Ureter (tissue), 1 donor: Measurements from ENCODE around the gene LIN7C. TPM values are rescaled to one million over a fixed set of nuclear protein-coding genes. Genes with fewer than 3 reads are reported as not detected.

Experiments used
- DNase-seq: peaks from one replicate; pipeline ENCODE4 v3.0.0-alpha.2; 2020; ENCODE audit warnings: low spot score
- total RNA-seq: library from RNA; stranded (reverse); gene quantifications from one replicate; pipeline ENCODE4 v1.2.4, GENCODE V29; 2023
- donor health status: DM: yes; HTN: yes; CAD: no.

LIN7C gene
- total RNA-seq, 1 donor from 2014 or later: 34.9 TPM

GRCh38 chr11:27509908-27510307, 3.3 kb upstream of the LIN7C start:
- DNase-seq: no peak

DNA sequence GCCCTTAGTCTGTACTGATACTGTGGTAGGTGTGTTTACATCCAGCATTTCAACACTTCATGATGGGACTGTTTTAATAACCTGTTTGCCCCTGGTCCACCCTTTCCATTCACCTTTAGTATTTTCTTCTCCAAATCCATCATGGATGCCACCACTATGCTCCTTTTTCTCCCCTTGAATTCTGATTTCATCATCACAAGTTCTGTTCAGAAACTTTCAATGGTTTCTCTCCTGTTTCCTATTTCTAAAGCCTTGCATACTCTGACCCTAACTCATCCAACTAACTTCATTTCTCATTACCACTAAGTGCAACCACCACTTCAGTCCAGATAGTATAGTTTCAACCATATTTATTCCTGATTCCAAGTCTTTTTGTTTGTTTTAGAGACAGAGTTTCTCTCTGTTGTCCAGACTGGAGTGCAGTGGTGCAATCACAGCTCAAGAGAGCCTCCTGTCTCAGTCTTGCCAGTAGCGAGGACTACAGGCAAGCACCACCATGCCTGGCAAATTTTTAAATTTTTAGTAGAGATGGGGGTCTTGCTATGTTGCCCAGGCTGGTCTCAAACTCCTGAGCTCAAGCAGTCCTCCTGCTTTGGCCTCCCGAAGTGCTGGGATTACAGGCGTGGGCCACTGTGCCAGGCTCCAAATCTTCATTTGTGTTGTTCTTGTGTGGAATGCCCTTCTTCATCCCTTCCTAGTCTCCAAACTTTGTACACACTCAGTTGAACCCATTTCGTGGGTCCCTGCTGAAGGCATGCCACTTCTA, 1.2 kb upstream of the LIN7C start:
- DNase-seq: no peak

DNA sequence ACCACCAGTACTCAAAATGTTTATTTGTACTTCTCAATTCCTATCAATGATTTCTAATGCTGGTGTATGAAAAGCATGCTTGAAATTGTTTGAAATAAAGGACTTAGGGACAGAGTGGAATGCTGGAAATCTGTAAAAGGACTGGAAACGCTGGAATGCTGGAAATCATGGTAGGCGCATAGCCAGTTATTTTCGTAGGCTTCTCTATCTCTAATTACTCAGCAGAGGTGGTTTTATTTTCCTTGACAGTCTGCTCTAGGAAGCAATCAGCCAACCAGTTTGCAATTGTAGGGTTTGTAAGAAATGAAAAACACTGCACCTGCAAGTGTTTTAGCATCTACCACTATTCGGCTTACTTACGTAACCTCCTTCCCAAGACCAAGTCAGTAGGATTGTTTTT, 788 bp downstream of the LIN7C start:
- DNase-seq: no peak

DNA sequence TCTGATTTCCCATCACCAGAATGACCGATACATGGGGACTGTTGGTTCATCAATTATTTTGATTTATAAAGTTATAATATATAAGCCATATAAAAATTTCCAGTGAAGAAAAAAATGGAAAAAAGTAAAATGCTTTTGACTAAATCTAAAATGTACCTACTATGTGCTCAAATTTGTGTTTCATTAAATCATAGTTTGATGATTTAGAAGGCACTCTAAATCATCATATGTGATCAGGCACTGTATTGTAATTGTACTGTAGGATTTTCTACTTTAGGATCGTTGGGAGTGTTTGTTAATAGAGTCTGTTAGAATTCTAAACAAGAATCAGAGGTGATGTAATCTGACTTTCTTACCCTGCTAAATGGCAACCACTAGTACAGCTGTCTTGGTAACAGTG, 2.4 kb downstream of the LIN7C start:
- no peak for DNase-seq

- no peak for DNase-seq
Measured at GRCh38 chr11:27501100-27501499, 5.5 kb downstream of the LIN7C start.

GRCh38 chr11:27497911-27498310, 8.7 kb downstream of the LIN7C start:
- DNase-seq: no peak

DNA sequence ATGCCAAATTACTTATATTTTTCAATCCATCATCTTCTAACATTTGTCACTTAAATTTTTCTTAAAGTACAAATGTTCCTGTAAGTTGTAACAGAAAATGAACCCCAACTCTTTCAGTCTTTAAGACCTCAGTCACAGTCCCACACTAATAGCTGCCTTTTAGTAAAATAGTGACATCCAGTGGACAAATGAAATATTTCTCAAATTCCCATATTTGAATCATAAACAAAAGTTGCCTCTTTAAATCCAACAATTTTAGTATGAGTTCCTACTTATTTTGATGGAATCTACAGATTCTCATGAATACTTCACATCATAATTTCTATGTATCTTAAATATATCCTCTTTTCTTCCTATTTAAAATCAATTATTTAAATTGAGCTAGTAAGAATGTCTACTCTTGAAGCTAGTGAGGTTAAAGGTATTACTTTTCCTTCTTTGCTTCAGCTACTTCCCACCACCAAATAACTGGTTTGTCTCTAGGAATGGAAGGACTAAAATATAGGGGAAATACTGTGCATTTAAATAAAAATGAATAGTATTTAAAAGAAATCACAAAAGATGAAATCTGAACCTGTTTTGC, 9.2 kb downstream of the LIN7C start:
- no peak for DNase-seq

DNA sequence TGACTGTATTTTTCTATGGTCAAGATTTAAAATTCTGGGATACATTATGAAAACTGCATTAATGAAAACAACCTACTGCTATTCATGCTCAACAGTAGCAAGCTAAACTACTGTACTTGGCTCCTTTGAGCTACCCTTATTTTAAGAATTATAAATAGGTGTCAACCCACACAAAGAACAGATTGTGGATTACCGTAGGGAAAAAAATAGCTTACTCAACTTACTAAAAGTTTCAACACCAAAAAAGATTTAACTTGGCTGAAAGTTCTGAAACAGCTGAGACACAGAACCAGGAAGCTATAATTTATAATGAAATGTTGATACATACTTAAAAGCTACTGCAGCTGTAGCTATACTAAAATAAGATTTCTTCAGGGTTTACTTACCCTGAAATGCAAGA, 10.1 kb downstream of the LIN7C start:
- no peak for DNase-seq

GRCh38 chr11:27495710-27496300, 10.8 kb downstream of the LIN7C start:
- DNase-seq: no peak

GRCh38 chr11:27489092-27489491, 17.5 kb downstream of the LIN7C start:
- no peak for DNase-seq

GRCh38 chr11:27487706-27488105, 18.9 kb downstream of the LIN7C start:
- DNase-seq: no peak

DNA sequence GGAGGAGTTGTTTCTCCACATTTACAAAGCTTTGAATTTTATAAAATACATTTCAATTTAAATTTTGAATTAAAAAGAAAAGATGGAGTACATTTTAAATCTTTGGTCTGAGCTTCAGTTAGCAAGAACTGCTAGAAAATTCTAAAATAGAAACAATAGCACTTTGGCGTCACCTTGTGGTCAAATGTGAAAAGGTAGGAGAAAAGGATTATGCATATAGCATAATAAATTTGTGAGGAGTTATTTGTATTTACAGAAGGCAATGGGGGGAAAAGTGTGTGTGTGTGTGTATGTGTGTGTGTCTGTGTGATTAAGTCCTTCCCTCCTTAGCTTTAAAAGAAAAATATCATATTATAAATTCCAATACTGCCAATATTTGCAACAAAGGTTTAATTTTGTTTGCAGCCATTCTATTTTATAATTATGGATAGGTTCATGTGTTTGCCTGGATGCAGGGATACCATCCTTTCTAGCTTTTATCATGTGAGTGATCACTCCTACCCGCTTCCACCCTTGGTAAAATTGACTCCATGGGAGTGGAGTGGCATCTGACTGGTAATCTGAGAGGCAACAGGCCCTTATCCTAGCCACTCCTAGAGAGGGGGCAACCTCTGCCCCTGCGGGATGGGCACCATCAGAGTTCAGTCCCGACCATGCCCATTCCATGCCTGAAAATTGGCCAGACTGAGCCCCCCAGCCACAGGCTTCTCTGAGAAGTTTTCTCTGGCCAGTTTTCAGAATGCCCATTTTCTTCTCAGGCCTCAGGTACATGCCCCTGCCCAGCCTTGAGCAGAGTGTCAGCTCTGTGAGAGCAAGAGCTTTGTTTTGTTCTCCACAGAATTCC, 20.4 kb downstream of the LIN7C start:
- peak; percentile 56 for DNase-seq

GRCh38 chr11:27482793-27483192, 23.8 kb downstream of the LIN7C start:
- no peak for DNase-seq

GRCh38 chr11:27481992-27482391, 24.6 kb downstream of the LIN7C start:
- no peak for DNase-seq

- DNase-seq: no peak
Measured at GRCh38 chr11:27477831-27478230, 28.7 kb downstream of the LIN7C start.

DNA sequence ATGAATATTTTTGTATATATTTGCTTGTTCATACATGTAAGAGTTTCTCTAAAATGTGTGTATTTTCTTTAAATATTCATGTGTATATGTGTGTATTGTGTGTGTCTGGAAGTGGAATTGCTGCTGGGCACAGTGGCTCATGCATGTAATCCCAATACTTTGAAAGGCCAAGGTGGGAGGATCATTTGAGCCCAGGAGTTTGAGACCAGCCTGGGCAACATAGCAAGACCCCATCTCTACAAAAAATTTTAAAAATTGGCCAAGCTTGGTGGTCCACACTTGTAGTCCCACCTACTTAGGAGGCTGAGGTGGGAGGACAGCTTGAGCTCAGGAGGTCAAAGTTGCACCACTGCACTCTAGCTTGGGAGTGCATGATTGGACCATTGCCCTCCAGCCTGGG, 29.3 kb downstream of the LIN7C start:
- DNase-seq: no peak

DNA sequence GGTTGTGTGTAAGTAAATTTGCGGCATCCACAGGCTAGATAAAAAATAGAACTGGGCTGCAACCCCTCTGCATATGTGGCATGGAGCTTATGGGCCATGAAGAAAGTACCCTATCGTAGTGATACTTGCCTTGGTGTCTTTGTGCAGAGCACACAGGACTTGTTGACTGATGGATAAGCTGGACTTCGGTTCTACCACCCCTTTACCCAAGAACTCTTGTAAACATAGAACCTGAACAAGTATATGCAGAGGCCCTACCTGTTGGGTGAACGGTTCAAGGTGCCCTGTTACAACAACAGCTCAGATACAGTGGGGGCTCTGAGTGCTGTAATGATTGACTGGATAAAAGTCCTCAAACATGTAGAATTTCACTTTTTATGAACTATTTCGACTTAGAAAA, 30.9 kb downstream of the LIN7C start:
- DNase-seq: no peak

DNA sequence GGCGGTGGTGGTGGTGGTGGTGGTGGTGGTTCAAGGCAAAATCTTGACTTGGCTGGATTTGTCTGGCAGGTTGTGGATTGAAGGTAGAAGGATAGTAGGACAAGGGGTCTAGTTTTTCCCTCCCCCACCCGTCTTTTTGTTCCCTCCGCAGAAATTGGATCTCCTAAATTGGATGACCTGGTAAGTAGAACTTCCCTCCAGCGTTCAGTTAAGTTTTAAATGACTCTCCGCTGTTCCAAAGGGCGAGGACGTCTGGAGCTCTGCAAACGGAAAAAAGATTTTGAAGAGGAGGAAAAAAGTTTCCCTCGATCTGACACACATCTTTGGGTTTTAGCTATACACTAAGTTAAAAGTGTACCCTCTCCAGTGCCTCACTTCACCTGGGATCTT, 33.6 kb downstream of the LIN7C start:
- no peak for DNase-seq

- peak; percentile 96 for DNase-seq
Measured at GRCh38 chr11:27472398-27473016, 34.1 kb downstream of the LIN7C start, which contains the start of gene LGR4. TSS of gene LGR4 (minus strand) at chr11:27472790. CDS start at chr11:27472302, 488 bp downstream.

- peak; percentile 50 for DNase-seq
Measured at GRCh38 chr11:27471589-27472397, 34.8 kb downstream of the LIN7C start.
